Measurements from ENCODE around the gene GIPR.
"Not testable (repeated sequence)": the region's sequence is repeated elsewhere in the genome, so short reads cannot be mapped to it uniquely, and the experiment has no call there.

The GIPR gene

DNA sequence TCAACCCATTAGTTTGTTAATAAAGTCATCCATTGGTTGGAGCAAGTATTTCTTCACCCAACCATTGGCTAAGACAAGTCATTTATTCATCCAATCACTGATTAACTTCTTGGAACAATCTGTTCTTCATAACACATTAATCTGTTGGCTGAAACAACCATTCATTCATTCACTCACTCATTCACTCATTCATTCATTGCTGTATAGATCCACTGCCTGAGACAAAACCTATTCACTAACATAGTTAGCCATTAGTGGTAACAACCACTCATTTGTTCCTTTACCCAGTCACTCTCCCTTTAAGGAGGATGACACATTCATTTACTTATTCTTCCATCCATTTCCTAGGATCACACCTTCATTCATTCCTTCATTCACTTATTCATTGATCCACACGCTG lies 44.0 kb upstream of the GIPR start:
- no peaks in the 10 kb centered on the region for H3K9me3 ChIP-seq (ENCODE audit: control insufficient read depth, insufficient read depth, low read depth, low read length)
- no peaks in the 10 kb centered on the region for H3K4me1 ChIP-seq (ENCODE audit: control insufficient read depth, insufficient read depth, low read length)
- H3K4me3 ChIP-seq (ENCODE audit: low read depth, low read length): no peak overlapping the region
- POLR2A ChIA-PET: no interaction called here
- H3K27ac ChIP-seq (ENCODE audit: extremely low read depth, low read depth, low read length): no peak overlapping the region
- TF ChIP-seq, protein P1, sequence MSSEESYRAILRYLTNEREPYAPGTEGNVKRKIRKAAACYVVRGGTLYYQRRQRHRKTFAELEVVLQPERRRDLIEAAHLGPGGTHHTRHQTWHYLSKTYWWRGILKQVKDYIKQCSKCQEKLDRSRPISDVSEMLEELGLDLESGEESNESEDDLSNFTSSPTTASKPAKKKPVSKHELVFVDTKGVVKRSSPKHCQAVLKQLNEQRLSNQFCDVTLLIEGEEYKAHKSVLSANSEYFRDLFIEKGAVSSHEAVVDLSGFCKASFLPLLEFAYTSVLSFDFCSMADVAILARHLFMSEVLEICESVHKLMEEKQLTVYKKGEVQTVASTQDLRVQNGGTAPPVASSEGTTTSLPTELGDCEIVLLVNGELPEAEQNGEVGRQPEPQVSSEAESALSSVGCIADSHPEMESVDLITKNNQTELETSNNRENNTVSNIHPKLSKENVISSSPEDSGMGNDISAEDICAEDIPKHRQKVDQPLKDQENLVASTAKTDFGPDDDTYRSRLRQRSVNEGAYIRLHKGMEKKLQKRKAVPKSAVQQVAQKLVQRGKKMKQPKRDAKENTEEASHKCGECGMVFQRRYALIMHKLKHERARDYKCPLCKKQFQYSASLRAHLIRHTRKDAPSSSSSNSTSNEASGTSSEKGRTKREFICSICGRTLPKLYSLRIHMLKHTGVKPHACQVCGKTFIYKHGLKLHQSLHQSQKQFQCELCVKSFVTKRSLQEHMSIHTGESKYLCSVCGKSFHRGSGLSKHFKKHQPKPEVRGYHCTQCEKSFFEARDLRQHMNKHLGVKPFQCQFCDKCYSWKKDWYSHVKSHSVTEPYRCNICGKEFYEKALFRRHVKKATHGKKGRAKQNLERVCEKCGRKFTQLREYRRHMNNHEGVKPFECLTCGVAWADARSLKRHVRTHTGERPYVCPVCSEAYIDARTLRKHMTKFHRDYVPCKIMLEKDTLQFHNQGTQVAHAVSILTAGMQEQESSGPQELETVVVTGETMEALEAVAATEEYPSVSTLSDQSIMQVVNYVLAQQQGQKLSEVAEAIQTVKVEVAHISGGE (tag by site-specific recombination; conservative IDR thresholded peaks at IDR 0.05; ENCODE audit: low read depth): no peak
- peak; percentile 86 for TF ChIP-seq ZNF24 (tag by site-specific recombination; IDR thresholded peaks at IDR 0.05)
- CTCF ChIA-PET: interaction anchor here (1.2 kb wide), 1 partner anchor 17 kb away, joined by 4 read pairs; no protein-coding TSS in a partner anchor
- peaks cover 38 to 61% of the 10 kb centered on the region in 2 experiments; a peak in 2 of 3 replicates for H3K36me3 ChIP-seq (ENCODE audit: control insufficient read depth in 2 of 2, insufficient read depth in 1 of 2, low read length in 2 of 2)

DNA sequence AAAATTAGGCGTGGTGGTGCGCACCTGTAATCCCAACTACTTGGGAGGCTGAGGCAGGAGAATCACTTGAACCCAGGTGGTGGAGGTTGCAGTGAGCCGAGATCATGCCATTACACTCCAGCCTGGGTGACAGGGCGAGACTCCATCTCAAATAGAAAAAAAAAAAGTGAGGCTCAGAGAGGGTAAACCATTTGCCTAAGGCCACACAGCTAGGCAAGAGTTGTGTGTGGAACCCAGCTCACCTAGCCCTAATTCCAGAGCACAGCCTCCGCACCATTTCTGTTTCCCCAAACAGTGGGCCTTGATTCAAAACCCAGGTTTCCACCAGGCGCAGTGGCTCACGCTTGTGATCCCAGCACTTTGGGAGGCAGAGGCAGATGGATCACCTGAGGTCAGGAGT lies 39.8 kb upstream of the GIPR start:
- POLR2A ChIA-PET; H3K9me3 ChIP-seq (ENCODE audit: control insufficient read depth, insufficient read depth, low read depth, low read length); H3K4me3 ChIP-seq (ENCODE audit: low read depth, low read length); H3K27ac ChIP-seq (ENCODE audit: extremely low read depth, low read depth, low read length): not testable (repeated sequence)
- CTCF ChIA-PET: interaction anchor here (0.6 kb wide), 1 partner anchor 12 kb away, joined by 3 read pairs; no protein-coding TSS in a partner anchor
- H3K4me1 ChIP-seq (ENCODE audit: control insufficient read depth, insufficient read depth, low read length): peaks cover 13% of the 10 kb centered on the region
- peaks cover 19 to 42% of the 10 kb centered on the region in 2 experiments; a peak in 2 of 3 replicates for H3K36me3 ChIP-seq (ENCODE audit: control insufficient read depth in 2 of 2, insufficient read depth in 1 of 2, low read length in 2 of 2)
- peak; percentile 62; the same call in 1 of the 2 replicates for TF ChIP-seq ZNF768 (tag by site-specific recombination; IDR thresholded peaks at IDR 0.05)

DNA sequence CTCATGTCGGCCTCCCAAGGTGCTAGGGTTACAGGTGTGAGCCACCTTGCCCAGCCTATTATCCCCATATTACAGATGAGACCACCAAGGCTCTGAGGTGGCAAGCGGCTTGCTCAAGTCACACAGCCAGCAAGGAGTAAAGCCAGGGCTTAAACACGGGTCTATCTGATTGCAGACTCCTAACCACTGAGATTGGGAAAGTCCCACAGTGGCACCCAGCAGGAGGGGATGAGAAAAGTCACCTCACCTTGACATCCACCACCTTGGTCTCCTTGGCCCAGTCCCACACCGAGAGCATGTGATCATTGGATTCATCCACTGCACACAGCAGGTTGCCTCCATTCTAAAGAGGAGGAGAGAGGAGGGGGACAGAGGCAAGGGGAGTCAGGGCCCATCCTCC lies 38.3 kb upstream of the GIPR start:
- H3K9me3 ChIP-seq (ENCODE audit: control insufficient read depth, insufficient read depth, low read depth, low read length): no peaks in the 10 kb centered on the region
- no peak overlapping the region for H3K27ac ChIP-seq (ENCODE audit: extremely low read depth, low read depth, low read length)
- peaks cover 19 to 32% of the 10 kb centered on the region in 2 experiments; a peak in 2 of 3 replicates for H3K36me3 ChIP-seq (ENCODE audit: control insufficient read depth in 2 of 2, insufficient read depth in 1 of 2, low read length in 2 of 2)
- POLR2A ChIA-PET: no interaction called here
- no peak overlapping the region for H3K4me3 ChIP-seq (ENCODE audit: low read depth, low read length)
- CTCF ChIA-PET: interaction anchor here (0.7 kb wide), 1 partner anchor 19 kb away, joined by 3 read pairs; no protein-coding TSS in a partner anchor
- peaks cover 13% of the 10 kb centered on the region for H3K4me1 ChIP-seq (ENCODE audit: control insufficient read depth, insufficient read depth, low read length)
- TF ChIP-seq ZIC2 (tag by site-specific recombination; IDR thresholded peaks at IDR 0.05) (peak; percentile 36), ZNF610 (tag by site-specific recombination; IDR thresholded peaks at IDR 0.05; ENCODE audit: borderline replicate concordance) (no peak), ZNF2 (tag by site-specific recombination; IDR thresholded peaks at IDR 0.05) (no peak)
- TF ChIP-seq, protein P2, sequence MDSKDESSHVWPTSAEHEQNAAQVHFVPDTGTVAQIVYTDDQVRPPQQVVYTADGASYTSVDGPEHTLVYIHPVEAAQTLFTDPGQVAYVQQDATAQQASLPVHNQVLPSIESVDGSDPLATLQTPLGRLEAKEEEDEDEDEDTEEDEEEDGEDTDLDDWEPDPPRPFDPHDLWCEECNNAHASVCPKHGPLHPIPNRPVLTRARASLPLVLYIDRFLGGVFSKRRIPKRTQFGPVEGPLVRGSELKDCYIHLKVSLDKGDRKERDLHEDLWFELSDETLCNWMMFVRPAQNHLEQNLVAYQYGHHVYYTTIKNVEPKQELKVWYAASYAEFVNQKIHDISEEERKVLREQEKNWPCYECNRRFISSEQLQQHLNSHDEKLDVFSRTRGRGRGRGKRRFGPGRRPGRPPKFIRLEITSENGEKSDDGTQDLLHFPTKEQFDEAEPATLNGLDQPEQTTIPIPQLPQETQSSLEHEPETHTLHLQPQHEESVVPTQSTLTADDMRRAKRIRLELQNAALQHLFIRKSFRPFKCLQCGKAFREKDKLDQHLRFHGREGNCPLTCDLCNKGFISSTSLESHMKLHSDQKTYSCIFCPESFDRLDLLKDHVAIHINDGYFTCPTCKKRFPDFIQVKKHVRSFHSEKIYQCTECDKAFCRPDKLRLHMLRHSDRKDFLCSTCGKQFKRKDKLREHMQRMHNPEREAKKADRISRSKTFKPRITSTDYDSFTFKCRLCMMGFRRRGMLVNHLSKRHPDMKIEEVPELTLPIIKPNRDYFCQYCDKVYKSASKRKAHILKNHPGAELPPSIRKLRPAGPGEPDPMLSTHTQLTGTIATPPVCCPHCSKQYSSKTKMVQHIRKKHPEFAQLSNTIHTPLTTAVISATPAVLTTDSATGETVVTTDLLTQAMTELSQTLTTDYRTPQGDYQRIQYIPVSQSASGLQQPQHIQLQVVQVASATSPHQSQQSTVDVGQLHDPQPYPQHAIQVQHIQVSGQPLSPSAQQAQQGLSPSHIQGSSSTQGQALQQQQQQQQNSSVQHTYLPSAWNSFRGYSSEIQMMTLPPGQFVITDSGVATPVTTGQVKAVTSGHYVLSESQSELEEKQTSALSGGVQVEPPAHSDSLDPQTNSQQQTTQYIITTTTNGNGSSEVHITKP (tag by site-specific recombination; IDR thresholded peaks at IDR 0.05): 0 out of 2 replicates have a peak, but pooled peaks have one; percentile 5

DNA sequence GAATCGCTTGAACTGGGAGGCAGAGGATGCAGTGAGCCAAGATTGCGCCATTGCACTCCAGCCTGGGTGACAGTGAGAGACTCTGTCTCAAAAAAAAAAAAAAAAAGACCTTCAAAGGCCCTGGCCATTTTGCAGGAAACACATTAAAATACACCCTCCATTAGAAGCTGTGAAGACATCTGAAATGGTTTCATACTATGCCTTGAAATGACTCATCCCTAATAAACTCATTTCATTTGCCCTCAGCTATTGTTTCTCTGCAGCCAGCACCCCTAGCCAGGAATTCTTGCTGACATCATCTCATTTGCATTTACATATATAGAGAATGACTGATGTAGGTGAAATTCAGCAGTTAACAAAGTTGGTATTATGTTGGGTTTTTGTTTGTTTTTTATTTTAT lies 37.6 kb upstream of the GIPR start:
- POLR2A ChIA-PET: interaction anchor here (0.8 to 3.5 kb wide), 8 partner anchors 11 to 272 kb away, joined by 3 to 38 read pairs (median 5); partner anchors contain the start of gene MYPOP
- Histone ChIP-seq H3K4me1 (ENCODE audit: control insufficient read depth, insufficient read depth, low read length) (peaks cover 13% of the 10 kb centered on the region), H3K36me3 (ENCODE audit: control insufficient read depth in 2 of 2, insufficient read depth in 1 of 2, low read length in 2 of 2) (peaks cover 19 to 30% of the 10 kb centered on the region in 2 experiments; a peak in 2 of 3 replicates), H3K27ac (ENCODE audit: extremely low read depth, low read depth, low read length) (no peak overlapping the region), H3K9me3 (ENCODE audit: control insufficient read depth, insufficient read depth, low read depth, low read length) (no peaks in the 10 kb centered on the region), H3K4me3 (ENCODE audit: low read depth, low read length) (no peak overlapping the region)
- CTCF ChIA-PET: interaction anchor here (0.5 to 4.0 kb wide), 4 partner anchors 11 to 152 kb away, joined by 3 to 52 read pairs (median 5); partner anchors contain the start of gene EML2
- TF ChIP-seq ZNF324 (tag by site-specific recombination; IDR thresholded peaks at IDR 0.05): peak; percentile 14; the same call in 1 of the 2 replicates
- TF ChIP-seq ZNF76 (tag by site-specific recombination; IDR thresholded peaks at IDR 0.05; ENCODE audit: borderline replicate concordance, low read depth): no peak
- peak; percentile 34 for TF ChIP-seq SP3 (tag by site-specific recombination; IDR thresholded peaks at IDR 0.05)
- no peak for TF ChIP-seq ZFP41 (tag by site-specific recombination; IDR thresholded peaks at IDR 0.05; ENCODE audit: borderline replicate concordance)
- TF ChIP-seq, protein P3, sequence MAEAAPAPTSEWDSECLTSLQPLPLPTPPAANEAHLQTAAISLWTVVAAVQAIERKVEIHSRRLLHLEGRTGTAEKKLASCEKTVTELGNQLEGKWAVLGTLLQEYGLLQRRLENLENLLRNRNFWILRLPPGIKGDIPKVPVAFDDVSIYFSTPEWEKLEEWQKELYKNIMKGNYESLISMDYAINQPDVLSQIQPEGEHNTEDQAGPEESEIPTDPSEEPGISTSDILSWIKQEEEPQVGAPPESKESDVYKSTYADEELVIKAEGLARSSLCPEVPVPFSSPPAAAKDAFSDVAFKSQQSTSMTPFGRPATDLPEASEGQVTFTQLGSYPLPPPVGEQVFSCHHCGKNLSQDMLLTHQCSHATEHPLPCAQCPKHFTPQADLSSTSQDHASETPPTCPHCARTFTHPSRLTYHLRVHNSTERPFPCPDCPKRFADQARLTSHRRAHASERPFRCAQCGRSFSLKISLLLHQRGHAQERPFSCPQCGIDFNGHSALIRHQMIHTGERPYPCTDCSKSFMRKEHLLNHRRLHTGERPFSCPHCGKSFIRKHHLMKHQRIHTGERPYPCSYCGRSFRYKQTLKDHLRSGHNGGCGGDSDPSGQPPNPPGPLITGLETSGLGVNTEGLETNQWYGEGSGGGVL (tag by site-specific recombination; IDR thresholded peaks at IDR 0.05): no peak
- TF ChIP-seq ZNF830 (tag by site-specific recombination; IDR thresholded peaks at IDR 0.05; ENCODE audit: low read depth): no peak
- TF ChIP-seq ZNF404 (tag by site-specific recombination; IDR thresholded peaks at IDR 0.05): no peak
